Keratinocyte (primary cell): ENCODE results near the gene ARL5A. TPM values are rescaled to one million over a fixed set of nuclear protein-coding genes. Genes with fewer than 3 reads are reported as not detected.
A peak's percentile ranks its signal among the peaks of the same experiment; 100 is the strongest.

Experiments used
- DNase-seq: peaks from one replicate; pipeline ENCODE4 v3.0.0-alpha.2; 2011; ENCODE audit warnings: low read depth, missing footprints, low spot score
- FAIRE-seq: peaks from 2 replicates; lab custom pipeline; 2011; peaks lifted over from hg19 to GRCh38; lab: Jason Lieb, UNC
- H2AFZ ChIP-seq: 2 replicates; pipeline ENCODE4 v1.6.0; 2012; ENCODE audit warnings: low read length, control low read depth, inconsistent platforms; ENCODE audit not compliant: control insufficient read depth
- H3K27ac ChIP-seq: 2 replicates; pipeline ENCODE4 v1.5.1; 2011; ENCODE audit warnings: low read length; ENCODE audit not compliant: control insufficient read depth, insufficient read depth
- H3K27me3 ChIP-seq: 3 replicates; pipeline ENCODE4 v1.6.0; 2011; ENCODE audit warnings: low read length; ENCODE audit not compliant: control insufficient read depth, insufficient read depth; ENCODE audit errors: extremely low read depth
- H3K36me3 ChIP-seq, 2 experiments: 2 replicates in 1 of 2; 3 replicates in 1 of 2; pipeline ENCODE4 v1.5.1; 2011; ENCODE audit warnings: low read length in 2 of 2, mild to moderate bottlenecking in 1 of 2; ENCODE audit not compliant: control insufficient read depth in 2 of 2, insufficient read depth in 2 of 2; ENCODE audit errors: extremely low read depth in 1 of 2
- H3K4me1 ChIP-seq: 3 replicates; pipeline ENCODE4 v1.5.1; 2011; ENCODE audit warnings: low read length; ENCODE audit not compliant: control insufficient read depth, insufficient read depth; ENCODE audit errors: extremely low read depth
- H3K4me2 ChIP-seq: 3 replicates; pipeline ENCODE4 v1.6.0; 2011; ENCODE audit warnings: low read depth, low read length; ENCODE audit not compliant: control insufficient read depth, insufficient read depth; ENCODE audit errors: extremely low read depth
- H3K4me3 ChIP-seq, 3 experiments: fragments of 200-600 bp in 1 of 3; sonication (generic) in 1 of 3; 2 replicates in 2 of 3; 3 replicates in 1 of 3; pipeline ENCODE4 v1.5.1; 2011 to 2016; ENCODE audit warnings: low read length in 3 of 3, mild to moderate bottlenecking in 3 of 3, control low read depth in 2 of 3, inconsistent platforms in 1 of 3, low read depth in 1 of 3, mixed read lengths in 1 of 3, mixed run types in 1 of 3, moderate library complexity in 1 of 3; ENCODE audit not compliant: control insufficient read depth in 2 of 3, insufficient read depth in 2 of 3; ENCODE audit errors: extremely low read depth in 1 of 3
- H3K79me2 ChIP-seq: 2 replicates; pipeline ENCODE4 v1.6.0; 2012; ENCODE audit warnings: low read length; ENCODE audit not compliant: control insufficient read depth, insufficient read depth
- H3K9ac ChIP-seq: 3 replicates; pipeline ENCODE4 v1.6.0; 2011; ENCODE audit warnings: low read length; ENCODE audit not compliant: control insufficient read depth, insufficient read depth; ENCODE audit errors: extremely low read depth
- H3K9me1 ChIP-seq: 3 replicates; pipeline ENCODE4 v1.6.0; 2011; ENCODE audit warnings: low read length; ENCODE audit not compliant: control insufficient read depth, insufficient read depth; ENCODE audit errors: extremely low read depth
- H3K9me3 ChIP-seq: 2 replicates; pipeline ENCODE4 v1.5.1; 2012; ENCODE audit warnings: low read depth, low read length; ENCODE audit not compliant: control insufficient read depth
- H4K20me1 ChIP-seq: 3 replicates; pipeline ENCODE4 v1.6.0; 2011; ENCODE audit warnings: low read length; ENCODE audit not compliant: control insufficient read depth, insufficient read depth; ENCODE audit errors: extremely low read depth
- CTCF ChIP-seq, 3 experiments: IDR thresholded peaks in 1 of 3; conservative IDR thresholded peaks in 1 of 3; optimal IDR thresholded peaks in 1 of 3; 2 replicates in 2 of 3; 3 replicates in 1 of 3; pipeline versions ENCODE3 to v1.5.1; 2011; ENCODE audit warnings: low read length in 3 of 3, mild to moderate bottlenecking in 3 of 3, moderate library complexity in 2 of 3, control low read depth in 1 of 3, inconsistent platforms in 1 of 3; ENCODE audit not compliant: insufficient read depth in 2 of 3; ENCODE audit errors: extremely low read depth in 1 of 3
- EZH2 ChIP-seq: IDR thresholded peaks from one replicate; pipeline ENCODE4 v1.6.1; 2012; ENCODE audit warnings: inconsistent platforms, mild to moderate bottlenecking, low read length, moderate library complexity
- dilution Hi-C: fragments of 300-500 bp; cut with MboI; formaldehyde crosslinking; loops from one replicate; pipeline ENCODE4 v1.7.0; 2020; ENCODE audit warnings: low sequenced_read_pairs; ENCODE audit not compliant: extremely low pct_ligation_motif_present
- polyA plus RNA-seq, 5 experiments: library from polyadenylated mRNA; depleted of rRNA in 3 of 5; stranded (reverse) in 3 of 5; stranded (forward) in 1 of 5; unstranded in 1 of 5; fragments of >200 nt; gene quantifications; 1 replicate in 1 of 5; 2 replicates in 3 of 5; 3 replicates in 1 of 5; pipeline versions ENCODE4 v1.2.1 to v1.2.3, GENCODE V29; 2011 to 2012; ENCODE audit warnings: missing spikeins in 2 of 5, low read depth in 1 of 5, low replicate concordance in 1 of 5

ARL5A gene
- polyA plus RNA-seq, 1 donor (not counting 4 experiments of a cell fraction or from before 2014, with no cell fraction given), result 25.5 TPM

- Histone ChIP-seq H3K27ac (no peak overlapping the region), H3K4me3 (no peak overlapping the region), H2AFZ (no peak overlapping the region), H3K36me3 (peaks cover 2 to 5% of the 10 kb centered on the region in 2 experiments), H3K9me1 (peaks cover 2% of the 10 kb centered on the region), H3K9me3 (no peaks in the 10 kb centered on the region), H3K79me2 (peaks cover 60% of the 10 kb centered on the region), H3K27me3 (no peaks in the 10 kb centered on the region), H3K9ac (no peak overlapping the region), H4K20me1 (peaks cover 3% of the 10 kb centered on the region), H3K4me2 (no peak overlapping the region), H3K4me1 (no peaks in the 10 kb centered on the region)
- dilution Hi-C loops, result no loop called here
- TF ChIP-seq CTCF (optimal IDR thresholded peaks at IDR 0.05 in 1 of 3, IDR thresholded peaks at IDR 0.05 in 1 of 3, conservative IDR thresholded peaks at IDR 0.05 in 1 of 3; ENCODE audit: extremely low read depth in 1 of 3, insufficient read depth in 2 of 3, low read length in 3 of 3), result no peak
- TF ChIP-seq EZH2, result no peak
- DNase-seq (no peak), FAIRE-seq (peak; percentile 75)
Observed at GRCh38 chr2:151816843-151817242, 11.4 kb downstream of the ARL5A start.

- no peak overlapping the region for H3K27ac ChIP-seq
- H3K4me3 ChIP-seq, result no peak overlapping the region
- H3K79me2 ChIP-seq, result peaks cover 54% of the 10 kb centered on the region
- DNase-seq (no peak), FAIRE-seq (peak; percentile 60)
- H3K4me2 ChIP-seq, result no peak overlapping the region
- H3K9me1 ChIP-seq, result peaks cover 2% of the 10 kb centered on the region
- no peak overlapping the region for H2AFZ ChIP-seq
- no peaks in the 10 kb centered on the region for H3K27me3 ChIP-seq
- no peak overlapping the region for H3K9ac ChIP-seq
- H3K36me3 ChIP-seq, result peaks cover 2 to 5% of the 10 kb centered on the region in 2 experiments
- H4K20me1 ChIP-seq, result peaks cover 3% of the 10 kb centered on the region
- no peaks in the 10 kb centered on the region for H3K9me3 ChIP-seq
- TF ChIP-seq CTCF (optimal IDR thresholded peaks at IDR 0.05 in 1 of 3, IDR thresholded peaks at IDR 0.05 in 1 of 3, conservative IDR thresholded peaks at IDR 0.05 in 1 of 3; ENCODE audit: extremely low read depth in 1 of 3, insufficient read depth in 2 of 3, low read length in 3 of 3) (no peak), EZH2 (no peak)
- no peaks in the 10 kb centered on the region for H3K4me1 ChIP-seq
- dilution Hi-C loops, result no loop called here
Observed at GRCh38 chr2:151815821-151816489, 12.3 kb downstream of the ARL5A start.
